ENCODE results near the gene SRCIN1.

Gene SRCIN1

DNA sequence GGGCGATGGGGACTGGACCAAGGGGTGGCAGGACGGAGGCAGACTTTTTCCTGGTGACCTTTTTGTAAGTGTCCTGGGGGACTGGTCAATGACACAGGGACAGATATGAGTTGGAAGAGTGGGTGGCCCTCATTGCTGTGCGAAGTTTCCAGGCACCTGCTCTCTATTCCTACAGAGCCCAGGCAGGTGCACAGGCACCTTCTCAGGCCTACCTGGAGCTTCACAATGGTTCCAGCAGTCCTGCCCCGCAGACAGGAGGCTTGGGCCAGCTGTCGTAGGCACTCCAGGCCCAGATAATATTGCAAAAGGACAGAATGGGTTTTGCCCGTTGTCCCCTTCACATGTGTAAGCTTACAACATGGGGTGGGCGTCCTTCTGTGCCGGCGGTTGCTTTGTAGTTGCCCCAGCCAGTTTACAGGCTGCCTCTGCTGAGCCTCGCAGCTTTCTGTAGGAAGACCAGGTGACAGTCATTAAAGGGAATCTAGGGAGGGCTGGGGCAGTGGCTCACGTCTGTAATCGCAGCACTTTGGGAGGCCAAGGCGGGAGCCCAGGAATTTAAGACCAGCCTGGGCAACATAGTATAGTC, 93.2 kb downstream of the SRCIN1 start:
- TF ChIP-seq, protein P1, sequence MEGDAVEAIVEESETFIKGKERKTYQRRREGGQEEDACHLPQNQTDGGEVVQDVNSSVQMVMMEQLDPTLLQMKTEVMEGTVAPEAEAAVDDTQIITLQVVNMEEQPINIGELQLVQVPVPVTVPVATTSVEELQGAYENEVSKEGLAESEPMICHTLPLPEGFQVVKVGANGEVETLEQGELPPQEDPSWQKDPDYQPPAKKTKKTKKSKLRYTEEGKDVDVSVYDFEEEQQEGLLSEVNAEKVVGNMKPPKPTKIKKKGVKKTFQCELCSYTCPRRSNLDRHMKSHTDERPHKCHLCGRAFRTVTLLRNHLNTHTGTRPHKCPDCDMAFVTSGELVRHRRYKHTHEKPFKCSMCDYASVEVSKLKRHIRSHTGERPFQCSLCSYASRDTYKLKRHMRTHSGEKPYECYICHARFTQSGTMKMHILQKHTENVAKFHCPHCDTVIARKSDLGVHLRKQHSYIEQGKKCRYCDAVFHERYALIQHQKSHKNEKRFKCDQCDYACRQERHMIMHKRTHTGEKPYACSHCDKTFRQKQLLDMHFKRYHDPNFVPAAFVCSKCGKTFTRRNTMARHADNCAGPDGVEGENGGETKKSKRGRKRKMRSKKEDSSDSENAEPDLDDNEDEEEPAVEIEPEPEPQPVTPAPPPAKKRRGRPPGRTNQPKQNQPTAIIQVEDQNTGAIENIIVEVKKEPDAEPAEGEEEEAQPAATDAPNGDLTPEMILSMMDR (conservative IDR thresholded peaks at IDR 0.05; ENCODE audit: low read depth, low read length), result no peak
- no peak overlapping the region for H3K4me3 ChIP-seq (ENCODE audit: low read depth, low read length)
- peak; percentile 7 for DNase-seq (ENCODE audit: low read depth)

GRCh38 chr17:38511150-38512108, 94.3 kb downstream of the SRCIN1 start:
- no peak overlapping the region for H3K4me3 ChIP-seq (ENCODE audit: low read depth, low read length)
- peak; percentile 38 for DNase-seq (ENCODE audit: low read depth)
- TF ChIP-seq, protein P1 (conservative IDR thresholded peaks at IDR 0.05; ENCODE audit: low read depth, low read length), result no peak

DNA sequence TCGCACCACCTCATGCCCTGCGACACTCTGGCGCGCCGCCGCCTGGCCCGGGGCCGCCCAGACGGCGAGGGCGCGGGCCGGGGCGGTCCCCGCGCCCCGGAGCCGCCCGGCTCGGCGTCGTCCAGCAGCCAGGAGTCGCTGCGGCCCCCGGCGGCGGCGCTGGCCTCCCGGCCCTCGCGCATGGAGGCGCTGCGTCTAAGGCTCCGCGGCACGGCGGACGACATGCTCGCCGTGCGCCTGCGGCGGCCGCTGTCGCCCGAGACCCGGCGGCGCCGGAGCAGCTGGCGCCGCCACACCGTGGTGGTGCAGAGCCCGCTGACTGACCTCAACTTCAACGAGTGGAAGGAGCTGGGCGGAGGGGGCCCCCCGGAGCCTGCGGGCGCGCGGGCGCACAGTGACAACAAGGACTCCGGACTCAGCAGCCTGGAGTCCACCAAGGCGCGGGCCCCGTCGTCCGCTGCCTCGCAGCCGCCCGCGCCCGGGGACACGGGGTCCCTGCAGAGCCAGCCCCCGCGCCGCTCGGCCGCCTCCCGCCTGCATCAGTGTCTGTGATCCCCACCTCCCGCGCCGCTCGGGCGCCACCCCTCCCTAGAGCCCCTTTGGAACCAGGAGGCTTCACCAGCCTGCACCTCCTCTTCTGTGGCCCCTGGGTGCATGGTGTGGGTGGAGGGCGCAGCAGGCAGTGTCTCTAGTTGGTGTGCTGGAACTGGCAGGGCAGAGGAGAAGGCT, 95.2 kb downstream of the SRCIN1 start:
- DNase-seq (ENCODE audit: low read depth), result peak; percentile 47
- TF ChIP-seq, protein P1 (conservative IDR thresholded peaks at IDR 0.05; ENCODE audit: low read depth, low read length), result no peak
- H3K4me3 ChIP-seq (ENCODE audit: low read depth, low read length), result no peak overlapping the region

GRCh38 chr17:38509772-38510420, 95.9 kb downstream of the SRCIN1 start:
- DNase-seq (ENCODE audit: low read depth), result peak; percentile 43
- TF ChIP-seq, protein P1 (conservative IDR thresholded peaks at IDR 0.05; ENCODE audit: low read depth, low read length), result no peak
- H3K4me3 ChIP-seq (ENCODE audit: low read depth, low read length), result peak overlapping the region; percentile 39

DNA sequence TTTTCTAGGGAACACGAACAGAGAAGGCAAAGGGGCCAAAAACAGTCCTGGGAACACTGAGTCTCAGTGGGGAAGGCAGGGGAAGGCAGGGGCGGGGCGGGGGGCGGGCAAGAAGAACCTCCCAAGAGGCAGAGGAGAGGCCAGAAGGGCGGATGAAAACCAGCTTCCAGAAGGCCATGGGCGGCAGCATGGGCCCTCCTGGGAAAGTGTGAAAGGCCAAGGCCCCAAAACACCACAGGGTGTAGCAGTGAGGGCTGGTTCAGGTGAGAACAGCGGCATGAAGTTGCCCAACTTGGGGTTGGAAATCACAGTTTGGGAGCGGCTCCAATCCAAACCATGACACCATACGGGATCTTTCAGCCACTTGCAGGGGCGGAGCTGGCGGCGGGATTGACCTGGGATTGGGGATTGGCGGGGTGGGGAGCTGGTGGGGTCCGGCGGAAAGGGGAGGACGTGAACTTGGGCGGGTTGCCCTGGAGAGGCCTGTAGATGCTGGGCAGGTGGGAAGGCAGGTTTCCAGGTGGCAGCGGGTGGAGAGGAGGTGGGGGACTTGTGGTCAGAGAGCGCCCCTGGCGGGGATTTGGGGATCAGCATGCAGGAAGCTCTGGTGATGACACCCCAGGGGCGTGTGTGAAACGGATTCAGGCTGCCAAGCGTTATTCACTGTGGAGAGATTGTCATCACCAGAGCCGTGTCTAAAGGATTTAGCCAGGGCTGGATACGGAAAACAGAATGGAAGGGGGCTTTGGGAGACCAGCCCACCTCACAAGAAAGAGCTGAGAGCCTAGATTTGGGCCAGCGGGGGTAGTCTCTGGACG, 96.6 kb downstream of the SRCIN1 start:
- DNase-seq (ENCODE audit: low read depth), result peak; percentile 96
- H3K4me3 ChIP-seq (ENCODE audit: low read depth, low read length), result peak overlapping the region; percentile 39
- TF ChIP-seq, protein P1 (conservative IDR thresholded peaks at IDR 0.05; ENCODE audit: low read depth, low read length), result peak; percentile 85

GRCh38 chr17:38508570-38508950, 97.2 kb downstream of the SRCIN1 start:
- TF ChIP-seq, protein P1 (conservative IDR thresholded peaks at IDR 0.05; ENCODE audit: low read depth, low read length), result no peak
- no peak overlapping the region for H3K4me3 ChIP-seq (ENCODE audit: low read depth, low read length)
- no peak for DNase-seq (ENCODE audit: low read depth)

Data from choroid plexus epithelial cell (primary cell).